HEK293 (cell line): ENCODE measurements around the gene PPP1R3E.

Experiments used
- CTCF ChIA-PET: fragments of 350-600 bp; formaldehyde crosslinking; extraction: SDS; loops from one replicate; lab custom pipeline; 2021; ENCODE audit warnings: antibody characterized with exemption; lab: Yijun Ruan, JAX
- POLR2A ChIA-PET: fragments of 300-600 bp; formaldehyde crosslinking; extraction: SDS; loops from one replicate; lab custom pipeline; 2020; ENCODE audit warnings: antibody characterized with exemption, inconsistent platforms; lab: Yijun Ruan, JAX
- H3K27ac ChIP-seq: fragments of 200-500 bp; sonication (Bioruptor generic); 2 replicates; pipeline ENCODE4 v1.5.1; 2014; ENCODE audit warnings: low read depth, low read length, control low read depth, inconsistent platforms; ENCODE audit errors: extremely low read depth
- H3K36me3 ChIP-seq, 2 experiments: fragments of 200-500 bp in 1 of 2; sonication (Bioruptor generic) in 1 of 2; 1 replicate in 1 of 2; 2 replicates in 1 of 2; pipeline ENCODE4 v1.5.1; 2014 to 2017; ENCODE audit warnings: inconsistent platforms in 2 of 2, low read length in 2 of 2; ENCODE audit not compliant: control insufficient read depth in 2 of 2, insufficient read depth in 1 of 2
- H3K4me1 ChIP-seq: fragments of 200-500 bp; sonication (Bioruptor generic); 2 replicates; pipeline ENCODE4 v1.5.1; 2014; ENCODE audit warnings: mild to moderate bottlenecking, low read length, inconsistent platforms; ENCODE audit not compliant: control insufficient read depth, insufficient read depth
- H3K4me3 ChIP-seq: 2 replicates; pipeline ENCODE4 v1.5.1; 2011; ENCODE audit warnings: low read depth, mild to moderate bottlenecking, control low read depth, low read length, moderate library complexity
- H3K9me3 ChIP-seq: fragments of 200-500 bp; sonication (Bioruptor generic); 2 replicates; pipeline ENCODE4 v1.5.1; 2014; ENCODE audit warnings: low read depth, low read length, inconsistent platforms; ENCODE audit not compliant: control insufficient read depth, insufficient read depth
- BCL11A ChIP-seq: fragments of 450-650 bp; formaldehyde crosslinking; IDR thresholded peaks from 2 replicates; pipeline ENCODE4 v1.5.1; 2016; ENCODE audit warnings: low read depth, missing biosample characterization, missing genetic modification characterization
- IKZF3 ChIP-seq: fragments of 450-650 bp; IDR thresholded peaks from 2 replicates; pipeline ENCODE4 v1.5.0; 2018; ENCODE audit warnings: missing biosample characterization, mild to moderate bottlenecking, missing genetic modification characterization, moderate library complexity
- KLF16 ChIP-seq: fragments of 450-650 bp; formaldehyde crosslinking; IDR thresholded peaks from 2 replicates; pipeline ENCODE4 v1.5.1; 2017; ENCODE audit warnings: missing biosample characterization, missing genetic modification characterization
- KLF7 ChIP-seq: fragments of 450-650 bp; formaldehyde crosslinking; IDR thresholded peaks from 2 replicates; pipeline ENCODE4 v1.5.1; 2016; ENCODE audit warnings: missing biosample characterization, missing genetic modification characterization, borderline replicate concordance
- SP3 ChIP-seq: fragments of 450-650 bp; formaldehyde crosslinking; IDR thresholded peaks from 2 replicates; pipeline ENCODE4 v1.5.1; 2016; ENCODE audit warnings: missing biosample characterization, missing genetic modification characterization
- TCF7L2 ChIP-seq: IDR thresholded peaks from 2 replicates; pipeline ENCODE4 v1.6.1; 2011; ENCODE audit warnings: low read depth, mild to moderate bottlenecking, inconsistent platforms, low read length, moderate library complexity, borderline replicate concordance
- ZBTB20 ChIP-seq: fragments of 450-650 bp; formaldehyde crosslinking; IDR thresholded peaks from 2 replicates; pipeline ENCODE4 v1.5.1; 2016; ENCODE audit warnings: missing biosample characterization, missing genetic modification characterization
- ZBTB8A ChIP-seq: fragments of 450-650 bp; formaldehyde crosslinking; IDR thresholded peaks from 2 replicates; pipeline ENCODE4 v1.5.1; 2016; ENCODE audit warnings: missing biosample characterization, missing genetic modification characterization
- ZFHX2 ChIP-seq: fragments of 450-650 bp; formaldehyde crosslinking; conservative IDR thresholded peaks from 2 replicates; pipeline ENCODE4 v1.5.1; 2016; ENCODE audit warnings: missing biosample characterization, missing genetic modification characterization
- ZNF248 ChIP-seq: fragments of 450-650 bp; formaldehyde crosslinking; IDR thresholded peaks from 2 replicates; pipeline ENCODE4 v1.5.1; 2017; ENCODE audit warnings: missing biosample characterization, missing genetic modification characterization
- ZNF335 ChIP-seq: fragments of 450-650 bp; formaldehyde crosslinking; conservative IDR thresholded peaks from 2 replicates; pipeline ENCODE4 v1.5.1; 2016; ENCODE audit warnings: missing biosample characterization, missing genetic modification characterization
- ZNF394 ChIP-seq: fragments of 450-650 bp; formaldehyde crosslinking; IDR thresholded peaks from 2 replicates; pipeline ENCODE4 v1.5.1; 2016; ENCODE audit warnings: missing biosample characterization, missing genetic modification characterization, mild to moderate bottlenecking, moderate library complexity, borderline replicate concordance
- ZNF433 ChIP-seq: fragments of 450-650 bp; formaldehyde crosslinking; IDR thresholded peaks from 2 replicates; pipeline ENCODE4 v1.5.1; 2016; ENCODE audit warnings: missing biosample characterization, missing genetic modification characterization, low read depth
- ZNF521 ChIP-seq: fragments of 450-650 bp; formaldehyde crosslinking; IDR thresholded peaks from 2 replicates; pipeline ENCODE4 v1.5.1; 2017; ENCODE audit warnings: missing biosample characterization, mild to moderate bottlenecking, missing genetic modification characterization
- ZNF558 ChIP-seq: fragments of 450-650 bp; formaldehyde crosslinking; IDR thresholded peaks from 2 replicates; pipeline ENCODE4 v1.5.1; 2016; ENCODE audit warnings: missing biosample characterization, missing genetic modification characterization
- ZNF560 ChIP-seq: fragments of 450-650 bp; formaldehyde crosslinking; IDR thresholded peaks from 2 replicates; pipeline ENCODE4 v1.5.1; 2017; ENCODE audit warnings: missing biosample characterization, missing genetic modification characterization, borderline replicate concordance
- ZNF571 ChIP-seq: fragments of 450-650 bp; formaldehyde crosslinking; IDR thresholded peaks from 2 replicates; pipeline ENCODE4 v1.5.0; 2017; ENCODE audit warnings: missing biosample characterization, missing genetic modification characterization
- ZNF785 ChIP-seq: fragments of 450-650 bp; formaldehyde crosslinking; IDR thresholded peaks from 2 replicates; pipeline ENCODE4 v1.5.1; 2016; ENCODE audit warnings: missing biosample characterization, missing genetic modification characterization
- TF ChIP-seq, protein P1 (sequence below): fragments of 450-650 bp; formaldehyde crosslinking; IDR thresholded peaks from 2 replicates; pipeline ENCODE4 v1.5.1; 2016; ENCODE audit warnings: missing biosample characterization, missing genetic modification characterization
- TF ChIP-seq, protein P2 (sequence below): fragments of 450-650 bp; formaldehyde crosslinking; IDR thresholded peaks from 2 replicates; pipeline ENCODE4 v1.5.1; 2016; ENCODE audit warnings: missing biosample characterization, missing genetic modification characterization
- TF ChIP-seq, protein P3 (sequence below): fragments of 450-650 bp; formaldehyde crosslinking; IDR thresholded peaks from 2 replicates; pipeline ENCODE4 v1.5.1; 2016; ENCODE audit warnings: missing biosample characterization, missing genetic modification characterization
- TF ChIP-seq, protein P4 (sequence below): fragments of 450-650 bp; formaldehyde crosslinking; IDR thresholded peaks from 2 replicates; pipeline ENCODE4 v1.5.1; 2016; ENCODE audit warnings: missing biosample characterization, missing genetic modification characterization
- TF ChIP-seq, protein P5 (sequence below): fragments of 450-650 bp; formaldehyde crosslinking; IDR thresholded peaks from 2 replicates; pipeline ENCODE4 v1.5.1; 2016; ENCODE audit warnings: missing biosample characterization, missing genetic modification characterization, borderline replicate concordance
- TF ChIP-seq, protein P6 (sequence below): fragments of 450-650 bp; formaldehyde crosslinking; IDR thresholded peaks from 2 replicates; pipeline ENCODE4 v1.5.1; 2016; ENCODE audit warnings: missing biosample characterization, missing genetic modification characterization

The PPP1R3E gene

DNA sequence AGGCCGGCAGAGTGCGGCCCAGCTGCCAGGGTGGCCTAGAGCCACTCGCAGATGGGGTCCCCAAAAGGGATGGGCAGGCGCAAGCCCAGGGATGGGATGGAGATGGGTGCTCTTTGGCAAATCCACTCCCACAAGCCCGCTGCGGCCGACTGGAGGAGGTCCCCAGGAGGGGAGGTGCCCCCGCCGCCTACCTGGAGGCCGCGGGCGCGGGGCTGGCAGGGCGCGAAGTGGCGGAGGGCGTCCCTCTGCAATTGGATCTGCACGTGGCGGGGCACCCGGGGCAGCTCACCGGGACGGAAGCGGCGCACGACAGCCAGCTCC, 730 bp downstream of the PPP1R3E start (continued):
- 0 out of 2 replicates have a peak, but pooled peaks have one; percentile 1 for TF ChIP-seq IKZF3 (tag by site-specific recombination)
- TF ChIP-seq, protein P1, sequence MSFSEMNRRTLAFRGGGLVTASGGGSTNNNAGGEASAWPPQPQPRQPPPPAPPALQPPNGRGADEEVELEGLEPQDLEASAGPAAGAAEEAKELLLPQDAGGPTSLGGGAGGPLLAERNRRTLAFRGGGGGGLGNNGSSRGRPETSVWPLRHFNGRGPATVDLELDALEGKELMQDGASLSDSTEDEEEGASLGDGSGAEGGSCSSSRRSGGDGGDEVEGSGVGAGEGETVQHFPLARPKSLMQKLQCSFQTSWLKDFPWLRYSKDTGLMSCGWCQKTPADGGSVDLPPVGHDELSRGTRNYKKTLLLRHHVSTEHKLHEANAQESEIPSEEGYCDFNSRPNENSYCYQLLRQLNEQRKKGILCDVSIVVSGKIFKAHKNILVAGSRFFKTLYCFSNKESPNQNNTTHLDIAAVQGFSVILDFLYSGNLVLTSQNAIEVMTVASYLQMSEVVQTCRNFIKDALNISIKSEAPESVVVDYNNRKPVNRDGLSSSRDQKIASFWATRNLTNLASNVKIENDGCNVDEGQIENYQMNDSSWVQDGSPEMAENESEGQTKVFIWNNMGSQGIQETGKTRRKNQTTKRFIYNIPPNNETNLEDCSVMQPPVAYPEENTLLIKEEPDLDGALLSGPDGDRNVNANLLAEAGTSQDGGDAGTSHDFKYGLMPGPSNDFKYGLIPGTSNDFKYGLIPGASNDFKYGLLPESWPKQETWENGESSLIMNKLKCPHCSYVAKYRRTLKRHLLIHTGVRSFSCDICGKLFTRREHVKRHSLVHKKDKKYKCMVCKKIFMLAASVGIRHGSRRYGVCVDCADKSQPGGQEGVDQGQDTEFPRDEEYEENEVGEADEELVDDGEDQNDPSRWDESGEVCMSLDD, result peak; percentile 95
- TF ChIP-seq ZNF433 (tag by site-specific recombination), result no peak
- no peak for TF ChIP-seq ZNF558 (tag by site-specific recombination)
- peak; percentile 99 for TF ChIP-seq ZBTB8A (tag by site-specific recombination)
- TF ChIP-seq, protein P2, sequence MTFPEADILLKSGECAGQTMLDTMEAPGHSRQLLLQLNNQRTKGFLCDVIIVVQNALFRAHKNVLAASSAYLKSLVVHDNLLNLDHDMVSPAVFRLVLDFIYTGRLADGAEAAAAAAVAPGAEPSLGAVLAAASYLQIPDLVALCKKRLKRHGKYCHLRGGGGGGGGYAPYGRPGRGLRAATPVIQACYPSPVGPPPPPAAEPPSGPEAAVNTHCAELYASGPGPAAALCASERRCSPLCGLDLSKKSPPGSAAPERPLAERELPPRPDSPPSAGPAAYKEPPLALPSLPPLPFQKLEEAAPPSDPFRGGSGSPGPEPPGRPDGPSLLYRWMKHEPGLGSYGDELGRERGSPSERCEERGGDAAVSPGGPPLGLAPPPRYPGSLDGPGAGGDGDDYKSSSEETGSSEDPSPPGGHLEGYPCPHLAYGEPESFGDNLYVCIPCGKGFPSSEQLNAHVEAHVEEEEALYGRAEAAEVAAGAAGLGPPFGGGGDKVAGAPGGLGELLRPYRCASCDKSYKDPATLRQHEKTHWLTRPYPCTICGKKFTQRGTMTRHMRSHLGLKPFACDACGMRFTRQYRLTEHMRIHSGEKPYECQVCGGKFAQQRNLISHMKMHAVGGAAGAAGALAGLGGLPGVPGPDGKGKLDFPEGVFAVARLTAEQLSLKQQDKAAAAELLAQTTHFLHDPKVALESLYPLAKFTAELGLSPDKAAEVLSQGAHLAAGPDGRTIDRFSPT (tag by site-specific recombination), result peak; percentile 92
- TF ChIP-seq ZNF394, result peak; percentile 20; the same call in 1 of the 2 replicates
- no peak for TF ChIP-seq BCL11A (tag by site-specific recombination)
- peak; percentile 88 for TF ChIP-seq KLF7 (tag by site-specific recombination)
- TF ChIP-seq, protein P3, sequence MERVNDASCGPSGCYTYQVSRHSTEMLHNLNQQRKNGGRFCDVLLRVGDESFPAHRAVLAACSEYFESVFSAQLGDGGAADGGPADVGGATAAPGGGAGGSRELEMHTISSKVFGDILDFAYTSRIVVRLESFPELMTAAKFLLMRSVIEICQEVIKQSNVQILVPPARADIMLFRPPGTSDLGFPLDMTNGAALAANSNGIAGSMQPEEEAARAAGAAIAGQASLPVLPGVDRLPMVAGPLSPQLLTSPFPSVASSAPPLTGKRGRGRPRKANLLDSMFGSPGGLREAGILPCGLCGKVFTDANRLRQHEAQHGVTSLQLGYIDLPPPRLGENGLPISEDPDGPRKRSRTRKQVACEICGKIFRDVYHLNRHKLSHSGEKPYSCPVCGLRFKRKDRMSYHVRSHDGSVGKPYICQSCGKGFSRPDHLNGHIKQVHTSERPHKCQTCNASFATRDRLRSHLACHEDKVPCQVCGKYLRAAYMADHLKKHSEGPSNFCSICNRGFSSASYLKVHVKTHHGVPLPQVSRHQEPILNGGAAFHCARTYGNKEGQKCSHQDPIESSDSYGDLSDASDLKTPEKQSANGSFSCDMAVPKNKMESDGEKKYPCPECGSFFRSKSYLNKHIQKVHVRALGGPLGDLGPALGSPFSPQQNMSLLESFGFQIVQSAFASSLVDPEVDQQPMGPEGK (tag by site-specific recombination), result peak; percentile 80
- peak; percentile 72; the same call in 1 of the 2 replicates for TF ChIP-seq ZNF785
- peak; percentile 72 for TF ChIP-seq SP3 (tag by site-specific recombination)

DNA sequence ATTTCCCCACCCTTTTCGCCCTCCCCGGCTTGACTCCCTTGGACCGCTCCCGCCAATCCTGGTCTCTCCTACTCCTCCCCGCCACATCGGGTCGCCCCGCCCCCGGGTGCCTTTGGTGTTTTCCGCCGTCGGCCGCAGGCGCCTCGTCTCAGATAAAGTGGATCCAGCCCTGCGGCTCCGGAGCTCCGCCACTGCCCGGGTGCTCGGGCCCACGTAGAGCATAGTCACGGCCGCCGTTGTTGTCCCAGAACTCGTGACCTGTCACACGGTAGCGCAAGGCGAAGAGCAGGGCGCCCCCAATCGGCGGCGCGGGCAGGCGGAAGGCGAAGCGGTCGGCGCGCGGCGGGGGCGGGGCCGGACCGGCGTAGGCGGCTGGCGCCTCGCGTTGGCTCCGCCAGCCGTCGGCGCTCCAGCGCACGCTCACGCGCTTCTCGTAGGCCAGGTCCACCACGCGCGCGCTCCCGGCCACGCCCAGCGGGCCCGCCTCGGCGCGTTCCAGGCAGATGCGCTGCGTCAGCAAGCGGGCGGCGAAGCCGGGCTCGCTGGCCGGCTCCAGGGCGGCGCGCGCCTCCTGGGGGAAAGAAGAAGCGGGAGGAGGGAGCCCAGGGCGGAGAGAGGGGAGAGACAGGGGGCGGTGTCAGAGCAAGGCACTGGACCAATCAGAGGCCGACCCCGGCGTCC, 1.2 kb downstream of the PPP1R3E start:
- Histone ChIP-seq H3K4me3 (peak overlapping the region; percentile 66), H3K4me1 (peaks cover 13% of the 10 kb centered on the region; the same call in 1 of the 2 replicates), H3K36me3 (peaks cover 4 to 24% of the 10 kb centered on the region in 2 experiments), H3K9me3 (no peaks in the 10 kb centered on the region), H3K27ac (peak overlapping the region; percentile 97)
- CTCF ChIA-PET, result interaction anchor here (0.6 to 3.3 kb wide), 14 partner anchors 15 to 258 kb away, joined by 3 to 12 read pairs (median 4); partner anchors contain the start of genes HOMEZ and PABPN1
- POLR2A ChIA-PET, result interaction anchor here (0.6 to 8.1 kb wide), 10 partner anchors 9 to 294 kb away, joined by 3 to 170 read pairs (median 4); partner anchors contain the start of genes HOMEZ and PABPN1
- TF ChIP-seq ZNF560 (tag by site-specific recombination), result no peak
- TF ChIP-seq ZBTB20 (tag by site-specific recombination), result no peak
- TF ChIP-seq ZFHX2 (tag by site-specific recombination), result peak; percentile 76
- no peak for TF ChIP-seq ZNF521 (tag by site-specific recombination)
- peak; percentile 46; the same call in 1 of the 2 replicates for TF ChIP-seq TCF7L2
- TF ChIP-seq, protein P4, sequence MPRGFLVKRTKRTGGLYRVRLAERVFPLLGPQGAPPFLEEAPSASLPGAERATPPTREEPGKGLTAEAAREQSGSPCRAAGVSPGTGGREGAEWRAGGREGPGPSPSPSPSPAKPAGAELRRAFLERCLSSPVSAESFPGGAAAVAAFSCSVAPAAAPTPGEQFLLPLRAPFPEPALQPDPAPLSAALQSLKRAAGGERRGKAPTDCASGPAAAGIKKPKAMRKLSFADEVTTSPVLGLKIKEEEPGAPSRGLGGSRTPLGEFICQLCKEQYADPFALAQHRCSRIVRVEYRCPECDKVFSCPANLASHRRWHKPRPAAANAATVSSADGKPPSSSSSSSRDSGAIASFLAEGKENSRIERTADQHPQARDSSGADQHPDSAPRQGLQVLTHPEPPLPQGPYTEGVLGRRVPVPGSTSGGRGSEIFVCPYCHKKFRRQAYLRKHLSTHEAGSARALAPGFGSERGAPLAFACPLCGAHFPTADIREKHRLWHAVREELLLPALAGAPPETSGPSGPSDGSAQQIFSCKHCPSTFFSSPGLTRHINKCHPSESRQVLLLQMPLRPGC (tag by site-specific recombination), result 0 out of 2 replicates have a peak, but pooled peaks have one; percentile 37
- peak; percentile 54; the same call in 1 of the 2 replicates for TF ChIP-seq ZNF394
- TF ChIP-seq, protein P5, sequence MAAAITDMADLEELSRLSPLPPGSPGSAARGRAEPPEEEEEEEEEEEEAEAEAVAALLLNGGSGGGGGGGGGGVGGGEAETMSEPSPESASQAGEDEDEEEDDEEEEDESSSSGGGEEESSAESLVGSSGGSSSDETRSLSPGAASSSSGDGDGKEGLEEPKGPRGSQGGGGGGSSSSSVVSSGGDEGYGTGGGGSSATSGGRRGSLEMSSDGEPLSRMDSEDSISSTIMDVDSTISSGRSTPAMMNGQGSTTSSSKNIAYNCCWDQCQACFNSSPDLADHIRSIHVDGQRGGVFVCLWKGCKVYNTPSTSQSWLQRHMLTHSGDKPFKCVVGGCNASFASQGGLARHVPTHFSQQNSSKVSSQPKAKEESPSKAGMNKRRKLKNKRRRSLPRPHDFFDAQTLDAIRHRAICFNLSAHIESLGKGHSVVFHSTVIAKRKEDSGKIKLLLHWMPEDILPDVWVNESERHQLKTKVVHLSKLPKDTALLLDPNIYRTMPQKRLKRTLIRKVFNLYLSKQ (tag by site-specific recombination), result no peak
- TF ChIP-seq, protein P6, sequence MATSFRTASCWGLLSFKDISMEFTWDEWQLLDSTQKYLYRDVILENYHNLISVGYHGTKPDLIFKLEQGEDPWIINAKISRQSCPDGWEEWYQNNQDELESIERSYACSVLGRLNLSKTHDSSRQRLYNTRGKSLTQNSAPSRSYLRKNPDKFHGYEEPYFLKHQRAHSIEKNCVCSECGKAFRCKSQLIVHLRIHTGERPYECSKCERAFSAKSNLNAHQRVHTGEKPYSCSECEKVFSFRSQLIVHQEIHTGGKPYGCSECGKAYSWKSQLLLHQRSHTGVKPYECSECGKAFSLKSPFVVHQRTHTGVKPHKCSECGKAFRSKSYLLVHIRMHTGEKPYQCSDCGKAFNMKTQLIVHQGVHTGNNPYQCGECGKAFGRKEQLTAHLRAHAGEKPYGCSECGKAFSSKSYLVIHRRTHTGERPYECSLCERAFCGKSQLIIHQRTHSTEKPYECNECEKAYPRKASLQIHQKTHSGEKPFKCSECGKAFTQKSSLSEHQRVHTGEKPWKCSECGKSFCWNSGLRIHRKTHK (tag by site-specific recombination), result no peak
- TF ChIP-seq ZNF335 (tag by site-specific recombination), result peak; percentile 92
- TF ChIP-seq KLF16 (tag by site-specific recombination), result peak; percentile 45; the same call in 1 of the 2 replicates
- no peak for TF ChIP-seq ZNF248 (tag by site-specific recombination)
- TF ChIP-seq ZNF571 (tag by site-specific recombination), result no peak
